ENCODE data around the gene PGM5. TPM values are rescaled to one million over a fixed set of nuclear protein-coding genes. Genes with fewer than 3 reads are reported as not detected.

The PGM5 gene
- total RNA-seq, 1 donor from 2014 or later: not detected

GRCh38 chr9:68496356-68496755 is 139.9 kb downstream of the PGM5 start:
- no peaks in the 10 kb centered on the region for H3K36me3 Mint-ChIP-seq (ENCODE audit: low read depth)
- intact Hi-C loops (cut with micrococcal nuclease): no loop called here
- no peaks in the 10 kb centered on the region for H3K9me3 Mint-ChIP-seq
- peaks cover 16% of the 10 kb centered on the region for H3K27me3 Mint-ChIP-seq (ENCODE audit: low read depth)
- DNase-seq (ENCODE audit: low spot score): no peak
- H3K4me3 Mint-ChIP-seq (ENCODE audit: low read depth): no peak overlapping the region
- no peak overlapping the region for H3K27ac Mint-ChIP-seq
- H3K4me1 Mint-ChIP-seq (ENCODE audit: low read depth): no peaks in the 10 kb centered on the region

DNA sequence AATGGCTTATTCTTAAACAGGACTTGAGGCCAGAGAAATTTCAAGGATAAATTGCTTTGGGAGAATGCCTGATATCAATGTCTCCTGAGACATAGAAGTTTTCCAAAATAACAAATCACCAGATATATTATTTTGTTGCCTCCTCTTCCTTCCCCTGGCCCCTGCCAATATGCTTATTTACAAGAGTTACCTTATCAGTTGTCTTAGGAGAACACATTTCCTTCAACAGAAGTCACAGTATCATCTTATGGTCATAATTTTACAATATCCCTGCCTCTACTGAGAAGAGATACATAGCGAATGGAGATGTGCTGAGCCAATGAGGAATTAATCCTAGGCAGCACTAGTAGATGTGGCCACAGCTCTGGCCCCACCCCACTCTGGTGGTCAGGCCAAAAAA is 141.2 kb downstream of the PGM5 start:
- no peaks in the 10 kb centered on the region for H3K9me3 Mint-ChIP-seq
- H3K4me3 Mint-ChIP-seq (ENCODE audit: low read depth): no peak overlapping the region
- no peaks in the 10 kb centered on the region for H3K36me3 Mint-ChIP-seq (ENCODE audit: low read depth)
- H3K27ac Mint-ChIP-seq: no peak overlapping the region
- no peak for DNase-seq (ENCODE audit: low spot score)
- H3K4me1 Mint-ChIP-seq (ENCODE audit: low read depth): no peaks in the 10 kb centered on the region
- intact Hi-C loops (cut with micrococcal nuclease): no loop called here
- peaks cover 15% of the 10 kb centered on the region for H3K27me3 Mint-ChIP-seq (ENCODE audit: low read depth)

- Mint-ChIP-seq H3K27ac (no peak overlapping the region), H3K9me3 (no peaks in the 10 kb centered on the region), H3K4me3 (ENCODE audit: low read depth) (no peak overlapping the region), H3K4me1 (ENCODE audit: low read depth) (no peaks in the 10 kb centered on the region), H3K36me3 (ENCODE audit: low read depth) (no peaks in the 10 kb centered on the region), H3K27me3 (ENCODE audit: low read depth) (peaks cover 11% of the 10 kb centered on the region)
- DNase-seq (ENCODE audit: low spot score): no peak
- intact Hi-C loops (cut with micrococcal nuclease): no loop called here
Observed at GRCh38 chr9:68498816-68499215, 142.4 kb downstream of the PGM5 start.

DNA sequence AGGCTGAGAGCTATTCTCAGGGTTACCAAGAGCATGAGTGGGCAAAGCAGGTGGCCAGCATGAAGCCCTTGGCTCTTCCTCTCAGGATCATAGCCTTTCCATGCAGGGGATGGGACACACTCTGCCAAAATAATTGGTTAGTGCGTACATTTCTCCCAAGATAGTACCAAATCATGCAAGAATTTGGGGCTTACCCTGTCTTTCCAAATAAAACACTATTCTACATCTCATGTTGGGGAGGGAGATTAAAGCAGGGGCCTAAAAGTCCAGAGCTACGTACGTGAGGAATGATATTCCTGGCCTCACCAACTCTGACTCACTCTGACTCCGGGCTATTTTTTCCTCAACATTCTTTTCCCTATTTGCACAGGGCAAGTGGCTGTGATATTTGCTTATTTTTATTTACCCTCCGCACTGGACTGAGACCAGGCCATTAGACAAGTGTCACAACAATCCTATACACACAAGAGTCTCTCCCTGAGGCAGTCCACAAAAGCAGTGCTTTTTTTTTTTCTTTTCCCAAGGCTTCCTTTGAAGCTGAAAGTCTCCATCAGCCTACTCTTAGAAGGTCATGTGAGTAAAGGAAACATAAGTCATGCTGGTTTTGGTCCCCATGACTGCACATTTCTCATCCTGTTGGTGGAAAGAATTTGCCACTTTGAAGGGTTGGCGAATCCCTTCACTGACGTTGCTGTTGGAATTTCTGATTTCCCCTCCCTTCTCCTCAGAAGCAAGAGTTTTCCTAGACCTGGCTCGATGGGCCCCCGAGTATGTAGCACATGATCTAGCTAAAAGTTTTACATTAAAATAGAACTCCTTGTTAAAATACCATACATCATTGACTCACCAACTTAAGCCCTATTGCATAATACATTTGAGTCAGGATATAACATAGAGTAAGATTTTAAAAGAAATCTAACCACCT is 144.3 kb downstream of the PGM5 start:
- Mint-ChIP-seq H3K4me3 (ENCODE audit: low read depth) (no peak overlapping the region), H3K27me3 (ENCODE audit: low read depth) (peaks cover 14% of the 10 kb centered on the region)

DNA sequence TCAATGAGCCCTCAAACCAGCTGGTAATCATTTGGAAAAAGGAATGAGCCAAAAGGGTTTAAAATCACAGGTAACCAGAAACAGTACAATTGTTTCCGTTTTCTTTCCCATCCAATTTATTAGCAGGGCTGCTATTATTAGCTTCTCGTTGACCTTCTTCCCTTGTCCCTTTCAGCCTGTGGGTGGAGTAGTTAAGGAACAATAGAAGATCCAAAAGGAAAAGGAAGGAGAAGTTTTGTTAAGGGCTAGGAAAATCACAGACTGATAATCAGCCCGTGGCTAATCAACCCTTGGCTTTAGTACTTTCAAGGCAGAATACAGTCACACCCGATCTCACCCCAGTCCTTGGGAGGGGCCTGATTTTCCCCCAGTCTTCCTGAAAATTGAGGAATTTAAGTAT is 145.9 kb downstream of the PGM5 start:
- Mint-ChIP-seq H3K9me3 (no peaks in the 10 kb centered on the region), H3K27me3 (ENCODE audit: low read depth) (peaks cover 14% of the 10 kb centered on the region), H3K27ac (no peak overlapping the region), H3K4me3 (ENCODE audit: low read depth) (no peak overlapping the region), H3K4me1 (ENCODE audit: low read depth) (no peaks in the 10 kb centered on the region), H3K36me3 (ENCODE audit: low read depth) (no peaks in the 10 kb centered on the region)
- intact Hi-C loops (cut with micrococcal nuclease): no loop called here
- DNase-seq (ENCODE audit: low spot score): no peak

More for the DNA sequence above, 144.3 kb downstream of the PGM5 start:
- intact Hi-C loops (cut with micrococcal nuclease): no loop called here
- Mint-ChIP-seq H3K4me1 (ENCODE audit: low read depth) (no peaks in the 10 kb centered on the region), H3K9me3 (no peaks in the 10 kb centered on the region), H3K27ac (no peak overlapping the region), H3K36me3 (ENCODE audit: low read depth) (no peaks in the 10 kb centered on the region)
- no peak for DNase-seq (ENCODE audit: low spot score)

GRCh38 chr9:68505681-68506409 is 149.4 kb downstream of the PGM5 start:
- no peak for DNase-seq (ENCODE audit: low spot score)
- Mint-ChIP-seq H3K36me3 (ENCODE audit: low read depth) (no peaks in the 10 kb centered on the region), H3K9me3 (no peaks in the 10 kb centered on the region), H3K27ac (no peak overlapping the region), H3K4me1 (ENCODE audit: low read depth) (no peaks in the 10 kb centered on the region), H3K4me3 (ENCODE audit: low read depth) (no peak overlapping the region), H3K27me3 (ENCODE audit: low read depth) (peaks cover 7% of the 10 kb centered on the region)
- intact Hi-C loops (cut with micrococcal nuclease): no loop called here

GRCh38 chr9:68506551-68506950 is 150.1 kb downstream of the PGM5 start:
- H3K36me3 Mint-ChIP-seq (ENCODE audit: low read depth): no peaks in the 10 kb centered on the region

GRCh38 chr9:68507130-68507805 is 150.9 kb downstream of the PGM5 start:
- Mint-ChIP-seq H3K9me3 (no peaks in the 10 kb centered on the region), H3K36me3 (ENCODE audit: low read depth) (no peaks in the 10 kb centered on the region), H3K4me3 (ENCODE audit: low read depth) (no peak overlapping the region), H3K27ac (no peak overlapping the region), H3K27me3 (ENCODE audit: low read depth) (peaks cover 7% of the 10 kb centered on the region), H3K4me1 (ENCODE audit: low read depth) (no peaks in the 10 kb centered on the region)
- DNase-seq (ENCODE audit: low spot score): no peak
- intact Hi-C loops (cut with micrococcal nuclease): no loop called here

More at GRCh38 chr9:68506551-68506950, 150.1 kb downstream of the PGM5 start:
- Mint-ChIP-seq H3K9me3 (no peaks in the 10 kb centered on the region), H3K4me3 (ENCODE audit: low read depth) (no peak overlapping the region), H3K27me3 (ENCODE audit: low read depth) (peaks cover 7% of the 10 kb centered on the region), H3K4me1 (ENCODE audit: low read depth) (no peaks in the 10 kb centered on the region), H3K27ac (no peak overlapping the region)
- intact Hi-C loops (cut with micrococcal nuclease): no loop called here
- no peak for DNase-seq (ENCODE audit: low spot score)

DNA sequence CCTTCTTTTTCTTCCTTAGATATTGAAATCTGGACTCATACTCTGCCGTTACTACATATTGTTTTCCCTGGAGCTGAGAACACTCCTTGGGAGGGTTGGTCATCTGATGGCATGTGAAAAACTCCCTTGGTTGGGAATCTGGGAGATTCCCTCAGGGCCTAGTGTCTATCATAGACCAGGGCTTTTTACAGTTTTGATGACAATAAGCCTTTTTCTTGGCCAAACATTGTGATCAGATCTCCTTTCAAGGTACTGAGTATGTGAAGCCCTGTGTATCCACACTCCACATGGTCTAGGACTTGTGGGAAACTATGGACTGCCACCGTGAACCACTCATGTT is 151.4 kb downstream of the PGM5 start:
- no peak for DNase-seq (ENCODE audit: low spot score)
- Mint-ChIP-seq H3K9me3 (no peaks in the 10 kb centered on the region), H3K27me3 (ENCODE audit: low read depth) (peaks cover 10% of the 10 kb centered on the region), H3K4me1 (ENCODE audit: low read depth) (no peaks in the 10 kb centered on the region), H3K27ac (no peak overlapping the region), H3K36me3 (ENCODE audit: low read depth) (no peaks in the 10 kb centered on the region), H3K4me3 (ENCODE audit: low read depth) (no peak overlapping the region)
- intact Hi-C loops (cut with micrococcal nuclease): no loop called here

- intact Hi-C loops (cut with micrococcal nuclease): no loop called here
- H3K36me3 Mint-ChIP-seq (ENCODE audit: low read depth): no peaks in the 10 kb centered on the region
- no peaks in the 10 kb centered on the region for H3K4me1 Mint-ChIP-seq (ENCODE audit: low read depth)
- H3K27me3 Mint-ChIP-seq (ENCODE audit: low read depth): peaks cover 8% of the 10 kb centered on the region
- H3K4me3 Mint-ChIP-seq (ENCODE audit: low read depth): no peak overlapping the region
- H3K27ac Mint-ChIP-seq: no peak overlapping the region
- no peaks in the 10 kb centered on the region for H3K9me3 Mint-ChIP-seq
- no peak for DNase-seq (ENCODE audit: low spot score)
Observed at GRCh38 chr9:68508547-68508946, 152.1 kb downstream of the PGM5 start.

GRCh38 chr9:68509689-68510088 is 153.3 kb downstream of the PGM5 start:
- no peak overlapping the region for H3K27ac Mint-ChIP-seq
- no peak for DNase-seq (ENCODE audit: low spot score)
- peaks cover 3% of the 10 kb centered on the region for H3K27me3 Mint-ChIP-seq (ENCODE audit: low read depth)
- intact Hi-C loops (cut with micrococcal nuclease): no loop called here
- H3K36me3 Mint-ChIP-seq (ENCODE audit: low read depth): no peaks in the 10 kb centered on the region
- no peaks in the 10 kb centered on the region for H3K4me1 Mint-ChIP-seq (ENCODE audit: low read depth)
- H3K4me3 Mint-ChIP-seq (ENCODE audit: low read depth): no peak overlapping the region
- H3K9me3 Mint-ChIP-seq: no peaks in the 10 kb centered on the region

- no peak overlapping the region for H3K4me3 Mint-ChIP-seq (ENCODE audit: low read depth)
- no peak overlapping the region for H3K27ac Mint-ChIP-seq
- DNase-seq (ENCODE audit: low spot score): no peak
- peaks cover 3% of the 10 kb centered on the region for H3K27me3 Mint-ChIP-seq (ENCODE audit: low read depth)
- H3K9me3 Mint-ChIP-seq: no peaks in the 10 kb centered on the region
- intact Hi-C loops (cut with micrococcal nuclease): no loop called here
- H3K4me1 Mint-ChIP-seq (ENCODE audit: low read depth): no peaks in the 10 kb centered on the region
- H3K36me3 Mint-ChIP-seq (ENCODE audit: low read depth): no peaks in the 10 kb centered on the region
Observed at GRCh38 chr9:68513385-68513784, 157.0 kb downstream of the PGM5 start.

DNA sequence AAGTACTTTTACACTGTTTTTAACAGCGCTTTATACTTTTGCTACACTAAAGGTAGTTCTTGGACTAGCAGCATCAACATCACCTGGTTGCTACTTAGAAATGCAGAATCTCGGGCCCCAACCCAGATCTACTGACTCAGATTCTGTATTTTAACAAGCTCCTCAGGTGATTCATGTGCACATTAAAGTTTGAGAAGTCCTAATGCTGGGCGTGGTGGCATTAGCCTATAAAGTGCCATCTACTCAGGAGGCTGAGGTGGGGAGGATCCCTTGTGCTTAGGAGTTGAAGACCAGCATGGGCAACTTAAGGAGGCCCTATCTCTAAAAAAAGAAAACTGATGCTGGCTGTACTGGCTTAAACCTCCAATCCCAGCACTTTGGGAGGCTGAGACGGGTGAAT is 157.6 kb downstream of the PGM5 start:
- H3K27me3 Mint-ChIP-seq (ENCODE audit: low read depth): peaks cover 5% of the 10 kb centered on the region
- no peak overlapping the region for H3K4me3 Mint-ChIP-seq (ENCODE audit: low read depth)
- no peaks in the 10 kb centered on the region for H3K36me3 Mint-ChIP-seq (ENCODE audit: low read depth)
- no peak overlapping the region for H3K27ac Mint-ChIP-seq
- intact Hi-C loops (cut with micrococcal nuclease): no loop called here
- DNase-seq (ENCODE audit: low spot score): no peak
- H3K9me3 Mint-ChIP-seq: no peaks in the 10 kb centered on the region
- H3K4me1 Mint-ChIP-seq (ENCODE audit: low read depth): no peaks in the 10 kb centered on the region

Data from activated T-helper 2 cell treated with anti-CD3 and anti-CD28 coated beads, Interferon-gamma antibody, Interleukin-2, Interleukin-4, amounts not matched to agents 10 μg/mL and 5 μg/mL and 100 μg/mL, durations not matched to agents 14 hours and 24 hours and 36 hours (primary cell).